GM18511 (cell line): Measurements from ENCODE around the gene ASTL.

ENCODE experiments used
- ATAC-seq: cut with Tn5 transposase; IDR thresholded peaks from one replicate; pipeline ENCODE4 v1.9.1; 2021; ENCODE audit warnings: mild to moderate bottlenecking, moderate library complexity; ENCODE audit not compliant: unreplicated experiment

ASTL gene

DNA sequence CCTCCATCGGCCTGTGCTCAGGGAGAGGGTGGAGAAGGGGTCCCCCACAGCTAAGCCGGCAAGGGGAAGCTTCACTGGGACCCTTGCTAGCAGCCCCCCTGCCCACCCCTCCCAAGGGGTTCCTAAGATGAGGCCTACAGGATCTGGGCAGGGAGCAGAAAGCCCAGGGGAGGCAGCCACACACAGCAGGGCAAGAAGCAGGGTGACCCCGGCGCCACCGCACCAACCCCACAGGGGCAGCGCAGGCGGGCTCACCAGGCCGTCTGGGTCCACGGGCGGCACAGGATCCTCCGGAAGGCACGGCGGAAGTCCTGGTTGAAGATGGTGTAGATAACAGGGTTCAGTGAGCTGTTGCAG, 23.8 kb downstream of the ASTL start:
- ATAC-seq: no peak

DNA sequence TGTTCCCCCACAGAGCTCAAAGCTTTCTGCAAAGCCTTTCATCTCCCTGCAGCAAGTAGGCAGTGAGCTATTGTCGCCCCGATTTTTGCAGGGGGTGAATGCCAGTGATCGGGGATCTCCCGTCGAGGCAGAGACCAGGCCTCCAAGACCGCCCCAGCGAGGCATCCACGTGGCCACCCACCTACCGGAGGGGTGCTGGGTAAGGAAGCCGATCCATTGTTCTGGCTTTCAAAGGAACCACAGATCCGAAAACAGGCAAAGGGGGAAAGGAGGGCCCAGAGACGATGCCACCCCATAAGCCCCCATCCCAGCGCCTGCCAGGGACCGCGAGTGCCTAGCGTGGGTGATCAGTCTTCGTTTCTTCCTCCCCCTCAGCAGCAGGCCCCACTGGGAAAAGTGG, 24.4 kb downstream of the ASTL start:
- no peak for ATAC-seq

- ATAC-seq: no peak
Measured at GRCh38 chr2:96113367-96113677, 25.0 kb downstream of the ASTL start.

DNA sequence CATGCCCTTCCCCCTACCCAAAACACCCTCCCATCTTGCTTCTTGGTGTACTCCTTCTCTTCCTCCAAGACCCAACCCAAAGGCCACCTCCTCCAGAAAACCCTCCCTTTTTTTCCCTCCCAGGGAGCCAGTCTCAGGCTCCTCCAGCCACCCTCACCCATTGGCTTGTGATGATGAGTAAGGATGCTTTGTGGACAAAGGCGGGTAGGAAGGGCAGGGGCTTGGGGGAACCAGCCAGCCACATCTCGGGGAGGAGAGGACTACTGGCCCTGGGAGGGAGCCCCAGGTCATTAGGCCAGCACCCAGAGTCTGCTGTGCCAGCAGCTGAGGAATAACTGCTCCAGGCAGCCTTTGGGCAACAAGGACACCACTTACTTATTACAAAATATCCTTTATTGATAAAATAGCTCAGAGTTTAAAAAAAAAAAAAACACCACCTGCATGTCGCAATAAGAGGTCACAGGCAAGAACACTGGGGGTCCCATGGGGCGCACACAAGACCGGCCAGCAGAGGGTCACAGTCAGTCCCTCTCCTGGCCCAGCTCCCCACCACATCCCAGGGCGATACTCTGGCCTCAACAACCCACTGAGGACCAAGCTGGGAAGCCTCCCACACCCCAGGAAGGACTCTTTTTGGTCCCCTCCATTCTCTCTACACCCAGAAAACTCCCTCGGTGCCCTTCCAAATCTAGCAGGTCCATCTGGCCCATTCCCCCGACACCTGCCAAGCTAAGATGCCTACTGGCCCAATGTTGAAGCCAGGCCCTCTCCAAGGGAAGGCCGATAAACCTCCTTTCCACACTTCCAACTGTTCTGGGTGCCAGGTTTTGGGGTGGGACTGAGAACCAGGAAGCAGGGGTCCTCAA, 25.6 kb downstream of the ASTL start:
- no peak for ATAC-seq

- no peak for ATAC-seq
Measured at GRCh38 chr2:96111823-96112500, 26.3 kb downstream of the ASTL start.

DNA sequence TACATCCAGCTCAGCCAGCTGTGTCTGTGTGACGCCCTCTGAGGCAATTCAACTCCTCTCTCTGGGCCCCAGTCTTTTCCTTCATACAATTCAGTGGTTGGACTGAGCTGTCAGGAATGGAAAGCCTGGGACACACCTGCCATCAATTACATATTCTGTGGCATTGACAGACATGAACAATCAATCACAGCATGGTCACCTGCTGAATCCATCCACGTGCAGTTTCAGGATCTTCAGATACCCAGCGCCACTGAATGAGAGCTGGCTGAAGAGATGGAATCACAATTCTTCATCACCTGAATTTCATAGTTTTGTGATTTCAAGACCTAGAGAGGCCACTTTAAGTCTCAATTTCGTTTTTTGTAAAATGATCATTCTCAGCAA, 27.1 kb downstream of the ASTL start:
- ATAC-seq: no peak

DNA sequence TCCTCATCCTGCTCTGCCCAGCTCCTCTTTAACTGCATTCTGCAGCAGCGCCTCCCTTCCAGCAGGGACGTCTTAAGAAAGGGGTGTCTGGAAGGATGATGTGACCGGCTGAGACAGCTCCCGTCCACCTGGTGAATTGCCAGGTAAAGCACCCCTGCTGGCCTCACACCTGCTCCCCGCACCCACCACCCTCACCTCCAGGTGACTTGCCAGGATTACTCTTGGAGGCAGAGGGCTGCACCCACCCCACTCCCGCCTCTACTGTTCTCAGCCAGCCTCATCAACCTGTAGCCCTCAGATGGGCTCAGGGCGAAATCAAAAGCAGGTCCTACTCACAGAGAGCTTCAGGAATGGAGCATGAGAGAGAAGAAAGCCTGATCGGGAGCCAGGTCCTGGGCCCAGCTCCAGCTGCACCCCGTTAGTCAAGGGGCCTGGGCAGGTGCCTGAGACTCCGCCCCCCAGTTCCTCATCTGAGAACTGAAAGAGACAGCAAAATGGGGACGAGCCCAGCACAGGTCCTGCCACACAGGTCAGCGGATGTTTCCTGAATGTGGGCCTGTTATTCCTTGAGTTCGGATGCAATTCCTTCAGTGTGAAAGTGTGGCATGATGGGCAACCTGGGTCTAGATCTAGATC, 27.6 kb downstream of the ASTL start:
- no peak for ATAC-seq

DNA sequence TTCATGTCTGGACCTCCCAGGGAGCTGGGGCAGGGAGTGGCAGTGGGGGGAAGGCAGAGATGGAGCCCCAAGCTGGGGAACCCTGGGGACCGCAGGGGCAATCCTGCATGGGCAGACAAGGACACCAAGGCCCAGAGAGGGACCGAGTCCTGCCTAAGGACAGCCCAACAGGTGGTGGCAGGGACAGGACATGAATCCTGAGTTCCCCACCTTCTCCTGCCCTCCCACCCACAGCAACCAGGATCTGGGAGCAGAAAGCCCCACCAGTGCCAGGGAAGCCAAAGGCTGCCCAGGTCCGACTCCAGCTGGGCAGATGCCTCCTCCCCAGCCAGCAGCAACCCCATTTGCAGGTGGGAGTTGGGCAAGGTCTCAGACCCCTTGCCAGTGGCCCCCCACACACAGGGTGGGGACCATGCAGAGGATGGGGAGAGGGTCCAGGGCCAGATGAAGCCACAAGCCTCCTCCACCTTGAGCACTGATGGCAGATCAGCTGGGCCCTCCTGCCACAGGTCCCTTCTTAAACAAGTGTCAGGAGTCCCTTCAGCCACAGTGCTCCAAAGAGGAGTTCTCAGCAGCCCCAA, 28.3 kb downstream of the ASTL start:
- no peak for ATAC-seq

GRCh38 chr2:96109361-96109680, 29.0 kb downstream of the ASTL start:
- ATAC-seq: no peak

DNA sequence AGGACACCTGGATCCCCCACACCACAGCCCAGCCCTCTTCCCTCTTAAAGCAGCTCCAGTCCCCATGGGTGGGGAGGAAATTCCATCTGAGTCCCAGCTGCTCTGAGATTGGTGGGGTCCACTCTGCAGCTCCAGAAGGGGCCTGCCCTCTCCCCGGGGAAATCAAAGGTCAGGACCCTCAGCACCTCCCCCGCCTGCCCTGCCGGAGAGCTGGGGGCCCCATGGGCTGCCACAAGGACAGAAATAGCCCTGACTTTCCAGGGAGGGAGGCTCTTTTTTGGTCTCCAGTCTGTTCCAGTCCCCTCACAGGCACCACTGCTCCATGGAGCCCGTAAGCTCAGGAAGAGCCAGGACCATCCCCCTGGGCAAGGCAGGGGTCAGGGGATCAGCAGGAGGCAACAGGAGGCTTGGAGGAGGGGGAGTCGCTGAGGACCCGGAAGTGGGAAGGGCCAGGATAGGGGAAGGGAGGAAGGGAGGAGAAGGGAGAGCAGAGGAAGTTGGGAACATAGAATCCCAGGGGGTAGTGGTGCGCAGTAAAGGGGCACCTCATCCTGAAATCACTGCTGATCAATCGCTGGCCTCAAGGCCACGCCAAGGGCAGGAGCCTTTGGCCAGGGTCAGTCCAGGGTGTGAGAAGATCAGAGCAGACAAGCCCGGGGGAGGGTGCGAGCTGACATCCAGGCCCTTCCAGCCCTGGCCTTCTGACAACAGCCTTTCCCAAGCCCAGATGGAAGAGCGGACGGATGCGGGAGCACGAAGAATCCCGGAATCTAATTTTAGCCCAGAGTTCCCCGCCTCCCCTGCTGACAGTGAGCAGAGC, 29.6 kb downstream of the ASTL start:
- ATAC-seq: no peak

DNA sequence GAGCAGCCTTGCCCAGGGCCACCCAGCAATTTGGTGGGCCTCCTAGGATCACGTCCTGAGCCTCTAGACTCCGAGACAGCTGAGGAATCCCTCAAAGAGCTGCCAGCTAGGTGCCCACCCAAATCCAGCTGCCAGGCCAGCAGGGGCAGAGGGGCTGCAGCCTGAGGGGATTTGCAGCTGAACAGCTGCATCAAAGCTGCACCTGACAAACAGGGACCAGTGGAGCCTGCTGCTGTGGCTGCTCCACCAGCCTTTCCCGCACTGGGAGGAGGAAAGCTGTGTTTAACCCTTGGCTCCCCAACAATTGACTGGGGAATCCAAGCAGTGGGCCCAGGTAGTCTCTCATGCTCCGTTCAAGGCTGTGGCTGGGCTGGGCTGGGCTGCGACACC, 30.2 kb downstream of the ASTL start:
- no peak for ATAC-seq

DNA sequence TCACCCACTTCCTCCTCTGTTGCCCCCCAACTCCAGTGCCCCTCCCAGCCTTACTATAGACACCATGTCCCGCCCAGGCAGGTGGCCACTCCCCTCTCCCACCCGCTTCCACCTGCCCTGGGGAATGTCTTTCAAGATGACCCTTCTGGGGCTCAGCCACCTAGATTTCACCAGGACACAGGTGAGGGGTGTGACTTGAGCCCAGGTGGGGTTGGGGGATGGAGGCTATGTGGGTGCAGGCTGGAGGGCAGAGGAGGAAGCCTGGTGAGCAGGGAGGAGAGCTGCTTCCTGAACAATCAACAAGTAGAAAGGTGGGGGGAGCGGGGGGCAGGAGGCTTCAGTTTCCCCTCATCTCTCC, 30.6 kb downstream of the ASTL start:
- no peak for ATAC-seq

DNA sequence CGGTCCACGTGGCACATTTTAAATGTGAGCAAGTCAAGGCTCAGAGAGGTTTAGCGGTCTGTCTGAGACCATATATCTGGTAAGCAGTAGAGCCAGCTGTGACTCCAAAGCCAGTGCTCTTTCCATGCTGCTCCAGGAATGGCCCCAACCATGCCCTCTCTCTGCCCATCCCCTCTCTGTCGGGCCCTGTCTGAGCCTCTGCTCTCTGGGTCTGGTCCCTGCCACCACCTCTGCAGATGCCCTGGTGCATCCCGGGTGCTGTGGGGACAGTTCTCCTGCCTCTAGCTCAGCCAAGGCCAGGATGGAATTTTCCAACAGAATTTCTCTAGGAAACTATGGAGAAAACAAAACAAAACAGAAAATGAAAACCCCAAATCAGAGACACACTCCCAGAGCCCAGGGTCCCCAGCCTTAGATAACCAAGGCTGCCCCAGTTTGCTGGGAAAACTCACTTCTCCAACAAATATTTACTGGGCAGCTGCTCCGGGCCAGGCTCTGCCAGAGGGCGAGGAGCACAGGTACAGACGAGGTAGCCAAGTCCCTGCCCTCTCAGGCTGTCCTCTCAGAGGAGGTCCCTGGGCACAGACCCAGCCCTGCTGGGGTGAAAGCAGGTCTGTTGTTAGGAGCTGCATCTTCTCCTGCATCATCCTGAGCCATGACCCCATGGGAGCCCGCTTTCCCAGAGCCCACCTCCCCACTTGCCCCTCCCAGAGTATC, 31.2 kb downstream of the ASTL start:
- no peak for ATAC-seq

- no peak for ATAC-seq
Measured at GRCh38 chr2:96105994-96106715, 32.1 kb downstream of the ASTL start.

DNA sequence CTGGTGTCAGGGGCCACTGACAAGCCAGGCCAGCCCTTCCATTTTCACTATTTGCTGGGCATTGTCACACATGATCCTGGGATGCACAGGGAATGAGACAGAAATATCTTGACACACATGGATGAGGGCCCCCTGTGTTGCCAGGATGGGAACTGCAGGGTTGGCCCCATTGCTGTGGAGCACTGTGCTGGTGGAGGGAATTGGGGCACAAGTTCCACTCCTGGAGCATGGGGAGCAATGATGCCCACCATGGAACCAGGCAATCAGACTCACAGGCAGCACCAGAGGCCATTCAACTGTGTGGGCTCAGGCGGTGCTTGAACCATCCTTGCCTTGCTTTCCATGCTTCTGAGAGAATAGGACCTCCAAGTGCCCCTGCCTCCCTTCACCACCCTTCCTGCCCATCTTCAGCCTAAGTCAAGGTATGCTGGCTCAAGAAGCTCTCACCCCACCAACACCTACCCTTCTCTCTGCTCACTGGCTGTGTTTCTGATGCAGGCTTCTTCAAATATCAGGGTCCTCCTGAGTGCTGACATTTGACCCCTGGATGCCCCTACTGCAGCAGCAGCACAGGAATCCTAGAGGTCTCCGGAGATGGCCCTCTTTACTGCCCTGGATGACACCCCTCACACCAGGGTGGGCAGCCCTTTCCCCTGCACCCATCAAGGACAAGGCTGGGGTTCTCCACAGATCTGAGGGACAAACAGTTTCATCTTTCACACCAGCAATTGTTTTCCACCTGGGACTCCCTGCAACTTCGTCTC, 33.0 kb downstream of the ASTL start:
- no peak for ATAC-seq

- no peak for ATAC-seq
Measured at GRCh38 chr2:96104487-96104861, 33.8 kb downstream of the ASTL start.

DNA sequence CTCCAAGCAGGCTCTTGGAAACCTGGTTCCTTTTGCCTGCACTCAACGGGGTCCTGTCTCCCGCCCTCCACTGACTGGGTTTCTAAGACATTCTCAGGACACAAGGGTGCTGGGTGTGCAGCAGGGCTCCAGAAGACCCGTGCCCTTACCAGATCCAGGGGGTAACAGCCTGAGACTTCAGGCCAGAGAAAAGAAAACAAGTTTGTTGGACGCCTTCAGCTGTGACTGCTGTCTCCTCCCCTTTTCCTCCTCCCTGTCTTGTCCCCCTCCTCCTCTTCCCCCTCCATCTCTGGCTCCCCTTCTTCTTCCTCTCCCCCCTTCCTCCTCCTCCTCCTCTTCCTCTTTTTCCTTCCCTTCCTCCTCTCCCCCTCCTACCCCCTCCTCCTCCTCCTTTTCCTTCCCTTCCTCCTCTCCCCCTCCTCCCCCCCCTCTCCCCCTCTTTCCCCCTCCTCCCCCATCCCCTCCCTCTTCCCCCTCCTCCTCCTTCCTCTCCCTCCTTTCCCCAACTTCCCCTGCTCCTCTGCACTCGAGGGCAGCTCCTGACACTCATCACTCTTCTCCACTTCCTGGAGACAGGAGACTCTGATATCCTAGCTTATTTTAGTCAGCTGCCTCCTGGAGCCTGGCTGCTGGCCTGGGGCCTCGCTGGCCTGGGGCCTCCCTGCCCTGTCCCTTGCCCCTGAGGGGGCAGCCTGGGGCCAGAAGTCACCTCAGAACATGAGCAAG, 34.4 kb downstream of the ASTL start:
- no peak for ATAC-seq

- ATAC-seq: no peak
Measured at GRCh38 chr2:96103187-96103601, 35.1 kb downstream of the ASTL start.
